GM21737 (cell line): Measurements from ENCODE around the gene GRK3.
"Not testable (repeated sequence)": the region's sequence is repeated elsewhere in the genome, so short reads cannot be mapped to it uniquely, and the experiment has no call there.

Experiments
- ATAC-seq: cut with Tn5 transposase; IDR thresholded peaks from one replicate; pipeline ENCODE4 v1.9.1; 2021; ENCODE audit warnings: mild to moderate bottlenecking, moderate library complexity; ENCODE audit not compliant: unreplicated experiment

GRK3 gene

DNA sequence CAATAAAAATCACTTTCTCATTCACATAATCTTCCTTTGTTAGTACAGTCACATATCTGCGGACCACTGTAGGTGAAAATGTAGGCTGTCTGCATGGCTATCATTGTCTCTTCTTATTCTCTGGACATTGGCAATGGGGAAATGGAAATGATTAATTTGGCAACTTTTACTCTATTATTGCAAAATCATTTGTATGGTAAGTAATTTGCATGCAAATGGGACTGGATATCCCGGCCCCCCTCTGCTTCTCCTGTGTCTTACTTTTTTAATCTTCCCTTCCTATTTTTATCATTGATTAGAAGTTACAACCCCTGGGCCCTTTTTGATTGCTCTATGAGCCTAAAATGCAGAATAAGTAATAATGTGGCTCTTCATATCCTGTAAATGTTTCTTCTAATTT, 6.0 kb downstream of the GRK3 start:
- no peak for ATAC-seq

DNA sequence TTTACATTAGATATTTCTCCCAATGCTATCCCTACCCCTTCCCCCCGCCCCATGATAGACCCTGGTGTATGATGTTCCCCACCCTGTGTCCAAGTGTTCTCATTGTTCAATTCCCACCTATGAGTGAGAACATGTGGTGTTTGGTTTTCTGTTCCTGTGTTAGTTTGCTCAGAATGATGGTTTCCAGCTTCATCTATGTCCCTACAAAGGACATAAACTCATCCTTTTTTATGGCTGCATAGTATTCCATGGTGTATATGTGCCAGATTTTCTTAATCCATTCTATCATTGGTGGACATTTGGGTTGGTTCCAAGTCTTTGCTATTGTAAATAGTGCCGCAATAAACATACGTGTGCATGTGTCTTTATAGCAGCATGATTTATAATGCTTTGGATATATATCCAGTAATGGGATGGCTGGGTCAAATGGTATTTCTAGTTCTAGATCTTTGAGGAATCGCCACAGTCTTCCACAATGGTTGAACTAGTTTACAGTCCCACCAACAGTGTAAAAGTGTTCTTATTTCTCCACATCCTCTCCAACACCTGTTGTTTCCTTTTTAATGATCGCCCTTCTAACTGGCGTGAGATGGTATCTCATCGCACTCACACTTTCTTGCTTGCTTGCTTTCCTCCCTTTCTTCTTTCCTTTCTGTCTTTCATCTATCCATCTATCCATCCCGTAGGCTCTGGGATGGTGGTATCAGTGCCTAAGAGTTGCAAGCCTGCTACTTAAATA, 7.7 kb downstream of the GRK3 start:
- not testable (repeated sequence) for ATAC-seq

DNA sequence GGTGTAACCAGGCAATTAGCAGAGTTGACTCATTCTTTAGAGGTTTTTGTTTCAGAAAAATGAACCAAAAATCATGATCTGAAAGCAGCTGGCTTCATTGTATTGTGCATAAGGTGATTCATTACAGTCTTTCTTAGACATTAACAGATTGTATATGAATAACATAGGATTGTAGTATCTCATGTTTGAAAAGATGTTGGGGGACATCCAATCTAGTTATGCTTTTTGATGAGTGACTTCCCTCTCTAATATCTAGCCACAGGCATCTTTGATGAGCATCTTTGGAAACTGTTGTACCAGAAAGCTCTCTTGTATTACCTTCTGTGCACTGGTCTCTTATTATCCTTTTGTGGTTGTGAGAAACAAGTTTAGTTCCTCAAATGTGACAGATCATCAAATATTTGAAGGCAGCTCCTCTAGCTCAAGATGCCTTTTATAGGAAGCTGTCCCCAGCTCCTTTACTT, 8.3 kb downstream of the GRK3 start:
- no peak for ATAC-seq

DNA sequence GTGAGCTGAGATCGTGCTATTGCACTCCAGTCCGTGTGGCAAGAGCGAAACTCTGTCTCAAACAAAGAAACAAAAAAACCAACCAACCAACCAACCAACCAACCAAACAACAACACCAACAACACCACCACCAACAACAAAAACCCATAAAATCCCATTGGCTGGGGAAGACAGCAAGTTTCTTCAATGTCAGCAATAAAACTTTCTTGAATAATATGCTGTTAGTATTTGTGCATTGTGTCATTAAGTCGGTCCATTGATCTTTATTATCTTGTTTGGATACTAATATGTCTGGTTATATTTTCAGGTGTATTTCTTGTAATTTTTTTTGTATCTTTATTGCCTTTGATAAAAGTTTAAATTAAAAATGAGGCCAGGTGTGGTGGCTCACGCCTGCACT, 9.4 kb downstream of the GRK3 start:
- ATAC-seq: no peak

DNA sequence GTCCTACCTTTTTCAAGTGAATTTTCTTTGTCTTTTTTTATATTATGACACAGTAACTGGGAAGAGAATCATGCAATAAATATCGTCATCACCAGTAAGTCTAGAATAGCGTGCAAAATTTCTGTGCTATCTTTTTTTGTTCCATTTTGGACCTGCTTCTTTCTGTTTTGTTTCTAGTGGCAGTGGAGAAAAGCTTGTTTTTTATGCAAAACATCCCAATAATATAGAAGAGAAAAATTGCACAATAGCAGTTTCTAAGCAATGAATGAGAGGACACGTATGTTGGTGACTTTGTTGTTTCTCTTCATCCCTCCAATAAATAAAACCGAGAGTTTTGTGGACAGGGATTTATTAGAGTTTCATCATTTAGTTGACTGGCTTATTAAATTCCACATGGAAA, 10.3 kb downstream of the GRK3 start:
- no peak for ATAC-seq

DNA sequence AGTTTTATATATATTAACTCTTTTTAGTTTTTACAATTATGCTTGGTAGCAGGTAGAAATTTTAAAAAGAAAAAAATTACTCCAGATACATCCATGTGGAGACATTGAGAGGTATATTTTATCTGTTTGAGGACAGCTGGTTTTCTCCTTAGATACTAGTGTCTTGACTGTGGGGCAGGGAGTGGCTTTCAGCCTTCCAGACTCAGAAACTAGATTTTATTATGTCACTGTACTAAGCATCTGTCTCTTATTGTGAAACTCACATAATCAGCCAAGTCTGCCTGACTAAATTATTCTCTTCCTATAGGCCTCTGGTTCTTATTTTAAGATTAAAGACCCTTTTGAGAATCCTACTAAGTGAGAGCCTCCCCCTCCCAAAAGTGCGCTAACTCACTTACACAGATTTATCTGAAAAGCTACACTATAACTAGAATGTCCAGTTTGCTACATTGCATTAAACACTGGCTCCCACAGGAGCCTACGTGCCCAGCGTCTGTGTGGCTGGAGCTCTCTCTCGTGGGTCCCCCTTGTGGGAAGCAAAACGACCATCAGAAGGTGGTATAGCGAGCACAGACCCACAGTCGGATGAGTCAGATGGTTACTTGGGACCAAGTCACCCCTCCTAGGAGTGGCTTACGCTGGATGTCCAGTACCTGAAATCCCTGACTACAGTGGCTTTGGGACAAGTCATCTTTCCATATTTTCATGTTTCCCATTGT, 11.4 kb downstream of the GRK3 start:
- not testable (repeated sequence) for ATAC-seq

DNA sequence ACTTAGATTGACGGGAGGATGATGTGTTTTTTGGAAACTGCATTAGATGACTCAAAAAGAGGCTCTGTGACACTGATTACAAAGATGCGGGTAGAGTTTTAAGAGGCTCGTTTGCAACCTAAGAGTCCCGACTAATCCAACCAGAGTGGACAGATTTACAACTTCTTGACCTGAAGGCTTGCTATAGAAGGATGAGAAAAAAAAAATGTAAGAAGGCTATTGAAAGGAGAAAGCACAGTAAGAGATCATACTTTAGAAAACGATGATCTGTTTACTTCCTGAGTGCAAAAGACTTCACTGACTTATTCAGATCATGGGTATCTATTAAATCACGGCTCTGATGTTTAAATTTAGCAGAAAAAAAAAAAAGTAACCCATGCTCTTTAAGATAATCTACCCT, 17.0 kb downstream of the GRK3 start:
- not testable (repeated sequence) for ATAC-seq

DNA sequence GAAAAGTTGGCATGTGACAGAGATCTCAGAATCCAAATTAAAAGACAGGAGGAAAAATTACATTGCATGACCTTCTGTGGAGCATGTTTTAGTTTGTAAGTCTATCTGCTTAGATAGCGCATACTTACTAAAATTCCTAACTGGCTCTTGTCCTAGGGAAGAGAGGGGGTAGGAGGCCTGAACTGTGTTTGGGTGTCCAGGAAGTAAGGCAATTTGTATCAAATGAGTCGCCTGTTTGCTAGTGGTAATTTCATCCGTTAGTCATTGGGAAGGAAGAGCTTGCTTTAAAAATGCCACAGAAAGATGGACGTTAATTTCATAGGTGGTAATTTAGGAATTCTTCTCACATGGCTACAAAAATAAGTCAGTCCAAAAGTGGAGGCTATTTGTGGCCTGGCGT, 18.5 kb downstream of the GRK3 start:
- ATAC-seq: no peak

DNA sequence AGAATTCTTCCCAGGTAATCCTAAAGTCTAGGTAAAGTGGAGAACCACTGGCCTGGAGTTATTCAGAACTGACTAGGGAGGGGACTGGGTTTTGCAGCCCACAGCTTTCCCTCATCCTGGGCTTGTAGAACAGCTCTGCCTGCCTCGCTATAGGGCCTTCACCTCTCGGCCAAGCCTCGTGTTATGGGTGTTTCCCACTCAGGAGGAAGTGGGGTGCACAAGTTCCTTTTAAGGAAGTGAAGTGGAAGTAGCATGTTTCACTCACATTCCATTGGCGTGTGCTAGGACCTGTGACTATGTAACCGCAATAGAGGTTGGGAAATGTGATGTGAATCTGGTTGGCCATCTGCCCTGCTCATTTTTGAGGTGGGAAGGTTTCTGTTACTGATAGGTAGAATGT, 20.5 kb downstream of the GRK3 start:
- not testable (repeated sequence) for ATAC-seq

DNA sequence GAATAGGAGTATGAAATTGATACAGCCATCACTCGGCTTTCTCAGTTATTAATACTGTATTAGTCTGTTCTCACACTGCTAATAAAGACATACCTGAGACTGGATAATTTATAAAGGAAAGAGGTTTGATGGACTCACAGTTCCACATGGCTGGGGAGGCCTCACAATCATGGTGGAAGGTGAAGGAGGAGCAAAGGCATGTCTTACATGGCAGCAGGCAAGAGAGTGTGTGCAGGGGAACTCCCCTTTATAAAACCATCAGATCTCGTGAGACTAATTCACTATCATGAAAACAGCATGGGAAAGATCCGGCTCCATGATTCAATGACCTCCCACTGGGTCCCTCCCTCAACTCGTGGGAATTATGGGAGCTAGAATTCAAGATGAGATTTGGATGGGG, 25.2 kb downstream of the GRK3 start:
- ATAC-seq: not testable (repeated sequence)

DNA sequence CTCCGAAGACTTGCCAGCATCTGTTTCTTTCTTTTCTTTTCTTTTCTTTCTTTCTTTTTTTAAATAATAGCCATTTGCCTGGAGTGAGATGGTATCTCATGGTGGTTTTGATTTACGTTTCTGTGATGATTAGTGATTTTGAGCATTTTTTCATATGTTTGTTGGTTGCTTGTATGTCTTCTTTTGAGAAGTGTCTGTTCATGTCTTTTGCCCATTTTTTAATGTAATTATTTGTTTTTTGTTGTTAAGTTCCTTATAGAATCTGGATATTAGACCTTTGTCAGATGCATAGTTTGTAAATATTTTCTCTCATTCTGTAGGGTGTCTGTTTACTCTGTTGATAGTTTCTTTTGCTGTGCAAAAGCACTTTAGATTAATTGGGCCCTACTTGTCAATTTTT, 28.8 kb downstream of the GRK3 start:
- ATAC-seq: not testable (repeated sequence)

DNA sequence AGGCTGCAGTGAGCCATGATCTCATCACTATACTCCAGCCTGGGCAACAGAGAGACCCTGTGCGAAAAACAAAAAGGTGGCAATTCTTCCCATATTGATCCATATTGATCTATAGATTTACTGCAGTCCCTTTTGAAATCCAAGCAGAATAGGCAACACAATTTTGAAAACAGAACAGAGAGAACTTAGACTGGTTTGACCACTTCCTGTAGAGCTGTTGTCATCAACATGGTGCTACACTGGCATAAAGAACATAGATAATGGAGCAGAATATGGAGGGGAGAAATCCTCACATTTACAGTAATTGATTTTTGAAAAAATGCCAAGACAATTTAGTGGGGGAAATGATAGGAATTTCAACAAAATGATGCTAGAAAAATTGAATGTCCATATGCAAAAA, 34.1 kb downstream of the GRK3 start:
- ATAC-seq: no peak

DNA sequence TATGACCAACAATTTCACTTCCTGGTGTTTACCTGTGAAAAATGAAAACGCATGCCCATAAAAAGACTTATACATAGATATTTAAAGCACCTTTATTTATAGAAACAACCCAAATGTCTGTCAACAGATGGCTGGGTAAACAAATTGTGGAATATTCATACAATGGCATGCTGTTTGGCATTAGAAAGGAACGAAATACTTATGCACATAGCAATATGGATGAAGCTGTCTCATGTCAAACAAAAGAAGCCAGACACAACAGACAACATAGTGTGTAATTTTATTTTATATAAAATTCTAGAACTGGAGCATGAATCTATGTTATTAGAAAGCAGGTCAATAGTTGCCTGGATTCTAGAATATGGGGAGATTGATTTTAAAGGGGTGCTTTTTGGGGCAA, 38.0 kb downstream of the GRK3 start:
- no peak for ATAC-seq

DNA sequence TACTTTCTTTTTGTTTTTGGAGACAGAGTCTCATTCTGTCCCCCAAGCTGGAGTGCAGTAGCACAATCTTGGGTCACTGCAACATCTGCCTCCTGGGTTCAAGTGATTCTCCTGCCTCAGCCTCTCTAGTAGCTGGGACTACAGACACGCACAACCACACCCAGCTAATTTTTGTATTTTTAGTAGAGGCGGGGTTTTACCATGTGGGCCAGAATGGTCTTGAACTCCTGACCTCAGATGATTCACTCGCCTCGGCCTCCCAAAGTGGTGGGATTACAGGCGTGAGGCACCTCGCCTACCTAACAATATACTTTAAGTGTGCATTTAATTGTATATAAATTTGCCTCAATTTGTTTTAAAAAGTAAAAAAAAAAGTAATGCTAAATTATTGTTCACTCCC, 38.4 kb downstream of the GRK3 start:
- no peak for ATAC-seq

DNA sequence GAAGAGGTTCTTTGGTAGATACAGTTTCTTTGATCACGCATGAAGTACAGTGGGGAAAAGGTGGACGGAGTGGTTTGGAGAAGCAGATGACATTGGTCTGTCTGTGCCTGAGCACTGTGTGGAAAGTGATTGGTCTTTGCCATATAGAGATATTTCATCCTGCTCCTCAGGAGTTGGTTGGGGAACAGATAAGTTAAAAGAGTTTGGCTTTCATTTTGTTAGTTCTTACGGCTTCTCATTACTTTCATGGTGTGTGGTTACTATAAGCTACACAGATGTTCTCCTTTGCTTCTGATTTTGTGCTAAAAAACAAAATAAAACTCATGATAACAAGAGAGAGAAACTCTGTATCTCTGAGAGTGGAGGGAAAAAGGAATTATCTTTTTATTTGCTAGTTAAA, 40.7 kb downstream of the GRK3 start:
- not testable (repeated sequence) for ATAC-seq

DNA sequence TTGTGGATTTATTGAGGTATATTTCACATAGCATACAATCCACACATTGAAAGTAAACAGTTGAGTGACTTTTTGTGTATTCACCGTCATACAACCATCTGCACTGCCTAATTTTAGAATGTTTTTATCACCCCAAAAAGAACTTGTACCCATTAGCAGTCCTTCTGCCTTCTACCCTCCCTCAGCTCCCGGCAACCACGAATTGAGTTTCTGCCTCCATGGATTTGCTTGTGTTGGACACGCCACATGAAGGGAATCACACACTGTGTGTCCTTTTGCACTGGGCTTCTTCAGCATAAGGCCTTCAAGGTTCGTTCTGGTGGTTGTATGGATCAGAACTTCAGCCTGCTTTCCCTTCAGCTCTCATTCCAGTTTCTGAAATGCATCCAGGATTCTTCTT, 41.1 kb downstream of the GRK3 start:
- ATAC-seq: not testable (repeated sequence)

DNA sequence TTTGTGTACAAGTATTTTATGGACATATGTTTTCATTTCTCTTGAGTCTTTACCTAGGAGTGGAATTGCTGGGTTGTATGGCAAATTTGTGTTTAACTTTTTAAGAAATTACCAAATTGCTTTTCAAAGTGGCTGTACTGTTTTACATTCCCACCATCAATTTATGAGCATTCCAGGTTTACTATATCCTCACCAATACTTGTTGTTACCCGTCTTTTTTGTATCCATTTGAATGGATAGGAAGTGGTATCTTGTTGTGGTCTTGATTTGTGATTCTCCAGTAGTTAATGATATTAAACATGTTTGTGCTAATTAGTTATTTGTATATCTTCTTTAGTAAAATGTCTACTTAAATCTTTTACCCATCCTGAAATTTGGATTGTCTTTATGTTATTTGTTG, 46.8 kb downstream of the GRK3 start:
- not testable (repeated sequence) for ATAC-seq

DNA sequence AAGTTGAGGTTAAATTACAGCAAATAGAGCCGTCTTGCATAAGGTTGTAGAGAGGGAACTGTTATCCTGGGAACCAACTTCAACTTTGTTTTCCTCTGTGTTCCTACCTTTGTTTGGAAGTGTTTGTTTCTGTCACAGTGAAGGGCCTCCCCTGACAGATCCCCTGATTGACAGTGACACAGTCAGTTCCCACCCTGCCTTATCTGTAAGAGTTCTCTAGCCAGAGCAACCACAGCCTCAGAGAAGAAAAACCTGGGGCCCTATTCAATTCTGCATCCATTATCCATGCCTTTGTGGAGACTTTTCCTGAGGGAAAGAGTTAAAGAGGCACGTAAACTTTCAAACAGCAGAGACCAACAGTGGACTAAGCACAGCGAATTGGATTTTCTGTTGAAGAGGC, 48.7 kb downstream of the GRK3 start:
- ATAC-seq: not testable (repeated sequence)

DNA sequence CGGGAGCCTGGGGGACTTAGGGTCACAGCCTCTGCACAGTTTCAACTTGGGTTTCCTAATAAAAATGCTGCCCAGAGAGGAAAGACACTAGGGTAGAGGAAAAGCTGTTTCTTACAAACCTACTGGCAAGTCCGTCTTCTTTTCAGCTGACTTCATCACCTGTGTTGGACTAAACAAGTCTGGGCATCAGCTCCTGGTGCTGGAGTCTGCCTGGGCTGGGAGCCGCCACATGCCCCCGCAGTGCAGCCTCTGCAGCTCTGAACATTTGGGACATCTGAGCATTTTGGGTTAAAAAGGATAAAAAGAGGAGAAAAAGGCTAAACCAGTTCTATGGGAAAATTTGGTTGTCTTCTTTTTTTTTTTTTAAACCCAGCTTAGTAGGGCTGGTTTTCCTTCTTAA, 49.1 kb downstream of the GRK3 start:
- ATAC-seq: not testable (repeated sequence)

DNA sequence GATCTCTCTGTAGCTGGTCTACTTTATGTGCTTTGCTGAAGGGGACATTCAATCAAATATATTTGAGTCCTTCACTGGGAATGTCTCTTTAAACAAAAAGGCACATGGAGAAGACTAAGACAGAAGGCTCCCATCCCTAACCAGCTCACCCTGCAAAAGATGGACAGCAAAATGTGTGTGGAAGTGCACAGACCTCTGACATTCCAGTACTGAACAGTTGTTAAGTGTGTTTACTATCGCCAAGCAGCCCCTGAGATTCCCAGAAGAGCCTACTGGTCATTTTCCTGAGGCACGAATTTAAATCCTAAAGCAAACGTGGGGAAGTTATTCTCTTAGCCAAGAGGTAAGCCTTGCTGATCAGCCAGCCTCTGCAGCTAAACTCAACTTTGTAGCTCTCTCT, 50.3 kb downstream of the GRK3 start:
- not testable (repeated sequence) for ATAC-seq

DNA sequence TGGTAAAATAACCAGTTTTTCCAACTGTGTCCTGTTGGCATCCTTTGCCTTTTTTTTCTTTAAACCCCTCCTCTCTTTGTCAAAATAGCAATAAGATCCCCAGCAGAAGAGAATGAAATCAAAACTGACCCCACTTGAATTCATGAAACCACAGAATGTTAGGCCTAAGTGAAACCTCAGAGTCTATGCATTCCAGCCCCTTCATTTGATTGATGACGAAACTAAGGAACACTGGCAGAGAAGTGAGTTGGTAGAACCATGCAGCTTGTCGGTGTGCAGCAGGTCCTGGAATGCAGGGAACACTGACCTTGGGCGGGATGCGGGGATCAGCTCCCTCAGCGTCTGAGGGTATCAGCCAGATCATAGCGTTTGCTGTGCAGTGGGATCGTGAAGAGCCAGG, 57.5 kb downstream of the GRK3 start:
- no peak for ATAC-seq

DNA sequence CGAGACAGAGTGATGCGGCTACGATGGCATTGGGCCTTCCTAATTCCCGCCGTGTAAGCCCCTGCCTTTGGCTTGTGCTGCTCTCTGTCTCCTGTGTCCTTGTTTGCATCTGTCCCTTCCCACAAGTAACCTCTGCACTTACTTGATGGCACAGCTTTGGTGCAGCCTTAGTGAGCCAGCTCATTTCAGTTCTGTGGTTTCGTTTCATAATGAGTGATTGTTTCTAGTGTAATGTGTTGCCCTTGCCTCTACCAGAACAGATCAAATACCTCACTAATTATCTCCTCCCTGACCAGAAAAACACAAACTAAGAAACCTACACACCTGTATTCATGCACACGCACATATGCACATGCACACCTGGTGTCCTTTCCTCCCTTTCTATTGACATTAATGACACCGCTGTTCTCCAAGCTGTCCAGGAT, 58.8 kb downstream of the GRK3 start:
- ATAC-seq: no peak
